GM21576 (cell line): Measurements from ENCODE around the gene KHDRBS2.
A peak's percentile ranks its signal among the peaks of the same experiment; 100 is the strongest.

Source experiments
- ATAC-seq: cut with Tn5 transposase; IDR thresholded peaks from one replicate; pipeline ENCODE4 v1.9.1; 2021; ENCODE audit warnings: mild to moderate bottlenecking, moderate library complexity; ENCODE audit not compliant: unreplicated experiment

KHDRBS2 gene

DNA sequence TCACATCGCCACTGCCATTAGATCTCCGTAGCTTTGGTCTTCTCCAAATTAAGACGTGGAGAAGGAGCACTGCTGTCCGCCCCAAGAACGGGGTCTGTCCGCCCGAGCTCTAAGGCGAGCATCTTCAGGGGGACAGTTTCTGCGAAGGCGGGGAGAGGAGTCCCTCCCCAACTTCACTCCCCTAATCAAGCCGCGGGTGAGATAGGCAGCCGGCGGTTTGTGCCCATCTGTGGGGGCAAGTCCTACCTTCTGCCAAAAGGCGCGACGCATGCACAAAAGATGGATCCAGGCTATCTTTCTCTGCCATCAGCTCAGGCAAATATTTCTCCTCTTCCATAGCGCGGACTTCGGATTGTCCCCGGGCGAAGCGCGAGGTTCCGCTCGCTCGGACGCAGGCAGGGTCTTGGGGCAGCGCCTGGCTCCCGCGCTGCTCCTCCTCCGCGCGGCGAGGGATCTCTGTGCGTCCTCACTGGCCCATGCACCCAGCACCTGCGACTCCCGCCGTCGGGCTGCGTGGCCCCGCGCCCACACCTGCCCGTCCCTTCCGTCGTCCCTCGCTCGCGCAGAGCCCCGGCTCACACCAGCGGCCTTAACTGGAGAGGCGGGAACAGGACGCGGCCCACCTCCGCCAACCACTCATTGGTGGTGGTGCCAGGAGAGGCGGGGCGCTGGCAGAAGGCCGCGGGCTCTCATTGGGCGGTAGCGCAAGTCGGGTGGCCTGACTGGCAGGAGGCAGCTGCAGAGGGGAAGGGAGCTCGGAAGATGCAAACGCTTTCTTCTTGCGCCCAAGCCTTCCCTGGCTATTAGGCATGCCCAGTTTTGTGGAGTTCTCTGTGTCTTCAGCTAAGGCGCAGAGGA lies at the start of gene KHDRBS2:
KHDRBS2 (minus strand) TSS at position 614 of the 858 bp plus-strand sequence.
- peak; percentile 100 for ATAC-seq

DNA sequence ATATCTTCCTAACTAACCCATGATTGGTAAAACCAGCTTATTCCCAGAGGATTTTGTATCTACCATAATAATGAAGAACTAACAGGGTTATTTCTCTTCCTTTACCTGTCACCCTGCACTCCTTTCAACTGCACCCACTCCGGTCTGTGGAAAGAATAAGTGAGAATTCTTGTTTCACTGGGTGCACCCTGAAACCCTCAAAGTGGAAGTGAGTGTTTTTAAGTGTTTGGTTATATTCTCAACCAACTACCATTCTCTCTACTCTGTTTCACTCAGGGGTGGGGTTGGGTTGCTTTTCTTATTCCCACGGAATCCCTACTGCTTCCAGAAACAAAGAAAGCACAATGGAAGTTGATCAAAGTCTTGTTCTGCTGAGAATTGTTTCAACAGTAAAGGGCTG lies 42.6 kb upstream of the KHDRBS2 start:
- ATAC-seq = no peak

DNA sequence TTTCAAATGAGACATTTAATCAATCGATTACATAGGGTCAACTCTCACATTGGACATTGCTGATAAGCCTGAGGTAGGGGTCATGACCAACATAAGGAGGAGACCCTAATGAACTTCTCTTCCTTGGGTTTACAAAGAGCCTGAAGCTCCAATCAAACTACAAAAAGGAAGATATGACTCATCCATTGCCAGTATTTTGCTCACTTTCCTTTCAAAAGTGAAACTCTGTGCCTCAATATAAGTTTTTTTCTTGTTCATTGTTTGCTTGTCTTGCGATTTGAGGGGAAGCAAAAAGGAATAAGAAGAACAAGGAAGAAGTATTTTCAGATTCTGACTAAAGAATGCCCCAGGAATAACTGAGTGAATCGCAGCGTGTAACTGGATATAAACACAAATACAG lies 38.8 kb upstream of the KHDRBS2 start:
- ATAC-seq = no peak

DNA sequence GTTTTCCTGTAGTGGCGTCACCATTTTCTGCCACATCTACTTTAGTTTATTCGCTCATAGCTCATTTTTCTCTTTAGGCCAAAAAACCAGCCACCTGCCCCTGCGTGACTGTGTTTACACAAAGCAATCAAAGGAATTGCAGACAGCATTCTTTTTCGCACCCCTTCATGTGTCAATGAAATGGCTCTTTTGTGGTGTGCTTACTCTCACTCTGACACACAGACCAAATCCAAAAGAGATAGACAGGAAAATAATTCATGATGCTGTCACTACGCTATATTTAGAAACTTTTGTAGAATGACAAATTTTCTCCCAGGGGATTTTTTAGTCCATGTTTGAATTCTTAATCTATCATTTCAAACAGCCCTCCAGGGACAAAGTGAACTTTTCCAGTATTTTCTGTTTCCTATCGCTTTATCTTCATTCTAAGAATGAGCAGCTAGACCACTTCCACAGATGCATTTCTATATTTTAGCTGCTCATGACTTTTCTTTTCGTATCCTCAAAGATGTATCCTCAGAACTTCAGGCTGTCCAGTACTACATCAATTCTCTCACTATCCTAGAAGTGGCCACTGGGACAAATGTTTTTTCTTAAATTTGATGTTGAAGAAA lies 37.9 kb upstream of the KHDRBS2 start:
- ATAC-seq = no peak

- peak; percentile 93 for ATAC-seq
Measured at GRCh38 chr6:62298745-62299392, 12.8 kb upstream of the KHDRBS2 start.

GRCh38 chr6:62296541-62296940 lies 10.5 kb upstream of the KHDRBS2 start:
- ATAC-seq = no peak

DNA sequence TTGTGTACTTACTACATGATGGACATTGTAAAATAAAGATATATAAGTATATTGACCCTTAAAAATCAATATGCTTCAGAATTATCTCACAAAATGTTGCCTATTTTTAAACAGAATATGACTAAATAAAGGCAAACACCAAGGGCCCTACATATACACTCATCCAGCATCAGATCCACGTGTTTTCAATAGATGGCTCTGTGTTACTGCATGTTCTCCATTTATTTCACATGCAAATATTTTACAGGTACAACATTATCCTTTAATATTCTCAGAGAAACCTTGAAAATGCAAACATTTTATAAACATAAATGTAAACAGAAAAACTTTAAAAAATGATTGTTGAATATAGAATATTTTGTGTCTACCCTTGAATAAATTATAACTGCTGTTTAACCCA lies 2.9 kb upstream of the KHDRBS2 start:
- no peak for ATAC-seq

DNA sequence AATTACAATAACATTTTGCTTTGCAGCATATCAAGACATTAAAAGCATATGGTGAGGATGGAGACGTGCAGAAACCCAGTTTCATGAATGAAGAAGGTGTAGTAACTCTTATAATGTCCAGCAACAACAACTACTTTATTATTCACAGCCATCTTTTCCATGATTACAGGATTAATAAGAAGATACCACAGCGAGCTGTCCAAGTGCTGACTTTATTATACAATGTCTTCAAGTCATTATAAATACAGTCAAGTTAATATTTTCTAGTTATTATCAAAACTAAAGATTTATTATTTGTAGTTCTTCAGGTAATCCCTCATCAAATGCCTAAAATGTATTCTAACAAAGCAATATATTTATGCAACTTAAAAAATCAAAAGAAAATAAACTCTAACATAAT lies 2.5 kb upstream of the KHDRBS2 start:
- no peak for ATAC-seq

DNA sequence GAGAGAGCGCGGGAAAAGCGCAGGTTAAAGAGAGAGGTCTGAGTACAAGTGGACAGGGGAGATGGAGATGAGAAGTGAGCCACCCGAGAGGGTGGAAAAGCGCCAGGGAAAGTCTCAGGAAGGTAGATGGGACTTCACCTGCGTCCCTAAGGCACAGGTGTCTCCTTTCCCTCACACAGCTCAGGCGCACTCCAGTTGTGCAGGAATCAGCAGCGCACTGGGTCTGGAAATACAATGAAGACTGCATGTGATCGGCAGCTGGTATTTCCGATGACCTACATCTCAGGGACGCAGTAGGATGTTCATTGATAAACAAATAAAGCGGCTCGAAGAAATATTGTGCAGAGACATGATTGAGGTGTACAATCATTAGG lies 432 bp upstream of the KHDRBS2 start:
- ATAC-seq = peak; percentile 0

DNA sequence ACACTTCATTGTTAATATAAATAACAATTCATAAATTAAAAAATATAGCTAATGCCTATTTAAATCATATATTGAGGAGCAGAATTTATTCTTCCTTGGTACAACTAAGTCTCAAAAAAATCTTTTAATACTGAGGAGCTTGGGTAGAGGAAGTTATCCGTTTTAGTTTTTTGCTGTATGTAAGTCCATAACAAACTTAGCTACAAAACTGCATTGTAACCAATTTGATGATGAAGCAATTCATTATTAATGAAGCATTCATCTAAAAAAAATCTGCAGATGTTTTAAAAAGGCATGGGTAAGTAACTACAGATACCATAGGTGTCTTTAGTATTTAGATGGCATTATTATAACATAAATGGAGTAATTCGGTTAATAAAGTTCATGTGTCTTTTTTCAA lies 1.3 kb downstream of the KHDRBS2 start:
- ATAC-seq = no peak

GRCh38 chr6:62283796-62284411 lies 2.1 kb downstream of the KHDRBS2 start:
- ATAC-seq = no peak

- ATAC-seq = no peak
Measured at GRCh38 chr6:62283365-62283764, 2.7 kb downstream of the KHDRBS2 start.

DNA sequence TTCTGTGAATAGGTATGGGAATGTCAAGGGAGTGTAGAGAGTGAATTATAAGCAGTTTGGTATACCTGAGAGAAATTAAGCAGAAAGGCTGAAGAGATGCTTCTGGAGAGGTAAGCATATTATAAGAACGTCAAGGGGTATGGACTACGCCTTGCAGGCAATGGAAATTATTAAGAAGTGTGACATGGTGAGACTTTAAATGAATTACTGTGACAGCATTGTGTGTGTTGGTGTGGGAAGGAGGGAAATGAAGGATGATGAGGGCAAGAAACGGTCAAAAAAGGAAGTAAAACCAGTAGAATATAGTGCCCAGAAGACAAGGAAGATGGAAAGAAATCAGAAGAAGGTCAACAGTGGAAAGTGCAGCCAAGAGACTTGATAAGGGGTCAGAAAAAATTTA lies 5.9 kb downstream of the KHDRBS2 start:
- ATAC-seq = no peak

DNA sequence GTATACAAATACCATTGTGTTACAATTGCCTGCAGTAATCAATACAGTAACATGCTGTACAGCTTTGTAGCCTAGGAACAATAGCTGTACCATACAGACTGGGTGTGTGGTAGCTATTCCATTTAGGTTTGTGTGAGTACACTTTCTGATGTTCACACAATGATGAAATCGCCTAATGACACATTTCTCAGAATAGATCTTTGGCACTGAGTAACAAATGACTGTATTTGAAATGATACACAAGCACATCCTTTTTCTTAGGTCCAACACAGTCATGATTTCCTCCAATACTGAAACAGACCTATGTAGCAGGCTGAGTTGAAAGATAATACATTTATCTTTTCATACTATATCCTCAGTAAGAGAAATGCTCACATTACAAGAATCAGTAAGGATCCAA lies 13.9 kb downstream of the KHDRBS2 start:
- no peak for ATAC-seq

GRCh38 chr6:62265906-62266525 lies 20.0 kb downstream of the KHDRBS2 start:
- no peak for ATAC-seq

- ATAC-seq = no peak
Measured at GRCh38 chr6:62262283-62262682, 23.7 kb downstream of the KHDRBS2 start.

GRCh38 chr6:62246087-62246486 lies 39.9 kb downstream of the KHDRBS2 start:
- ATAC-seq = no peak

- no peak for ATAC-seq
Measured at GRCh38 chr6:62236784-62237183, 49.2 kb downstream of the KHDRBS2 start.

DNA sequence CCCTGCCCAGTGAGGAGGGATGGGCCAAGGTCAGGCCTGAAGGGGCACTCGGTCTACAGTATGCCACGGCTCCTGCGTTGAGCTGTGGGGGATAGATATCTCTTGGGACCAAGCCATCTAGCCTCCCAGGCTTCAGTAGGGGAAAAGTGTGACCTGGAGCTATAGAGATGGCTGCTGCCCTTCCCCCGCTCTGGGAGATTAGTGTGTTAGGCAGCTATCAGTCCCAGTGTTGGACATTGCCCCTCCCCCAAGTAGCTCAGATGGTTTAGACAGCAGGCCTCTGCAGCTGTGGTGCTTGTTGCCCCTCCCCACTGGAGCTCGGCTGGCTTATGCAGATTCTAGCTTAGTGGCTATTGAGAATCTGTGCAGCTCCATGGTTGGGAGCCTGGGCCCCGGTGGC lies 56.8 kb downstream of the KHDRBS2 start:
- no peak for ATAC-seq

DNA sequence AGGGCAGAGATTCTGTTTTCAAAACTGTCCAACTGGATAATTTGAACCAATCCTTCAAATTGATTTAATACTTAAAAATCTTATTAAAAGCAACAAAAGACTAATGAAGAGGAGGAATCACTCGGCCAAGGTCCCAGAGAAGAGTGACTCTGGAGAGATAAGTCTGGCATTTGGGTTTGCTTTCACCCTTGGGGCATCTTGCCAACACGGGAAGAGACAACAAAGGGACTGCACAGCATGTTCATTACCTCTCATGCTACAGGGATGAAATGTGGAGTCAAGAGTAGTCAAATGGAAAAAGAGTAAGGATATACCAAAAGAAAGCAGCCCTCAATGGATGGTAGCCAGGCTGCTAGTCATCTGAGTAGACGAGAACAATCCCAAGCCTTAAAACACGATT lies 68.2 kb downstream of the KHDRBS2 start:
- ATAC-seq = no peak

DNA sequence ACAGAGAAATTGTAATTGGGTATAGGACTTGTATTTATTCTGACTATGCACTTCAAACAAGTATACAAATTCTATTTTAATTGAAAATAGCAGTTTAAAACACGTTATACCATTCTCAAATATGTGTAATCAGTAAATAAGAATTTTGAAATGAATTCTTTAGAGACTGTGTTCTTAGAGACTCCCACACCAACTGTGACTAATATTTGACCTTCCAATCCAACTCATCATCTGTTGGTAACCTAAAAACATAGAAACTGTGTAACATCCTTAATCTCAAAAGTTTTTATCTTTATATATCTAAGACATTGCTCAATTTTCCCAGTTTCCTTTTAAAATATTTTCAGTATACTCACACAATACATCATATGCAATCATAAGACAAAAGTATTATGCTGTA lies 83.9 kb downstream of the KHDRBS2 start:
- ATAC-seq = no peak
